ENCODE results near the gene SLC1A2.

Gene SLC1A2

GRCh38 chr11:35288817-35289541 is 130.4 kb downstream of the SLC1A2 start:
- no peak for TF ChIP-seq POLR2A (IDR thresholded peaks at IDR 0.05; ENCODE audit: extremely low read depth, insufficient read length)
- no peak for TF ChIP-seq MAX (IDR thresholded peaks at IDR 0.05; ENCODE audit: low read depth, low read length)
- TF ChIP-seq CTCF (IDR thresholded peaks at IDR 0.05; ENCODE audit: low read depth, low read length), result no peak
- TF ChIP-seq MYC (IDR thresholded peaks at IDR 0.05; ENCODE audit: low read depth, low read length), result no peak
- H3K4me3 ChIP-seq (ENCODE audit: low read depth, low read length), result no peak overlapping the region
- no peak for DNase-seq (ENCODE audit: low read depth)

GRCh38 chr11:35288309-35288708 is 131.0 kb downstream of the SLC1A2 start:
- no peak for DNase-seq (ENCODE audit: low read depth)
- H3K4me3 ChIP-seq (ENCODE audit: low read depth, low read length), result no peak overlapping the region
- no peak for TF ChIP-seq POLR2A (IDR thresholded peaks at IDR 0.05; ENCODE audit: extremely low read depth, insufficient read length)
- TF ChIP-seq CTCF (IDR thresholded peaks at IDR 0.05; ENCODE audit: low read depth, low read length), result no peak
- no peak for TF ChIP-seq MYC (IDR thresholded peaks at IDR 0.05; ENCODE audit: low read depth, low read length)
- no peak for TF ChIP-seq MAX (IDR thresholded peaks at IDR 0.05; ENCODE audit: low read depth, low read length)

- no peak overlapping the region for H3K4me3 ChIP-seq (ENCODE audit: low read depth, low read length)
- no peak for DNase-seq (ENCODE audit: low read depth)
- TF ChIP-seq MAX (IDR thresholded peaks at IDR 0.05; ENCODE audit: low read depth, low read length), result no peak
- no peak for TF ChIP-seq MYC (IDR thresholded peaks at IDR 0.05; ENCODE audit: low read depth, low read length)
- no peak for TF ChIP-seq POLR2A (IDR thresholded peaks at IDR 0.05; ENCODE audit: extremely low read depth, insufficient read length)
Measured at GRCh38 chr11:35287344-35287890, 131.9 kb downstream of the SLC1A2 start.

GRCh38 chr11:35286126-35286525 is 133.2 kb downstream of the SLC1A2 start:
- H3K4me3 ChIP-seq (ENCODE audit: low read depth, low read length), result no peak overlapping the region
- no peak for DNase-seq (ENCODE audit: low read depth)
- TF ChIP-seq MYC (IDR thresholded peaks at IDR 0.05; ENCODE audit: low read depth, low read length), result no peak
- no peak for TF ChIP-seq POLR2A (IDR thresholded peaks at IDR 0.05; ENCODE audit: extremely low read depth, insufficient read length)
- TF ChIP-seq MAX (IDR thresholded peaks at IDR 0.05; ENCODE audit: low read depth, low read length), result no peak
- no peak for TF ChIP-seq CTCF (IDR thresholded peaks at IDR 0.05; ENCODE audit: low read depth, low read length)

- no peak for DNase-seq (ENCODE audit: low read depth)
- no peak overlapping the region for H3K4me3 ChIP-seq (ENCODE audit: low read depth, low read length)
- TF ChIP-seq CTCF (IDR thresholded peaks at IDR 0.05; ENCODE audit: low read depth, low read length) (no peak), MAX (IDR thresholded peaks at IDR 0.05; ENCODE audit: low read depth, low read length) (no peak), POLR2A (IDR thresholded peaks at IDR 0.05; ENCODE audit: extremely low read depth, insufficient read length) (no peak), MYC (IDR thresholded peaks at IDR 0.05; ENCODE audit: low read depth, low read length) (no peak)
Measured at GRCh38 chr11:35285471-35285870, 133.9 kb downstream of the SLC1A2 start.

- no peak for TF ChIP-seq POLR2A (IDR thresholded peaks at IDR 0.05; ENCODE audit: extremely low read depth, insufficient read length)
- TF ChIP-seq MAX (IDR thresholded peaks at IDR 0.05; ENCODE audit: low read depth, low read length), result no peak
- TF ChIP-seq MYC (IDR thresholded peaks at IDR 0.05; ENCODE audit: low read depth, low read length), result no peak
- TF ChIP-seq CTCF (IDR thresholded peaks at IDR 0.05; ENCODE audit: low read depth, low read length), result no peak
- no peak overlapping the region for H3K4me3 ChIP-seq (ENCODE audit: low read depth, low read length)
- no peak for DNase-seq (ENCODE audit: low read depth)
Measured at GRCh38 chr11:35282221-35282882, 137.0 kb downstream of the SLC1A2 start.
